ENCODE results near the gene TIMP4. TPM values are rescaled to one million over a fixed set of nuclear protein-coding genes. Genes with fewer than 3 reads are reported as not detected.

TIMP4 gene
- polyA plus RNA-seq, 1 of the 3 experiments (the other 2 are of a cell fraction): not detected

- Histone ChIP-seq H3K27ac (ENCODE audit: low read depth in 2 of 2, low read length in 1 of 2) (no peak overlapping the region), H4K20me1 (ENCODE audit: insufficient read depth) (no peaks in the 10 kb centered on the region), H3F3A (replicated peaks; ENCODE audit: insufficient read depth) (no peaks in the 10 kb centered on the region), H3K9me3 (no peaks in the 10 kb centered on the region), H3K36me3 (replicated peaks in 1 of 2; ENCODE audit: control insufficient read depth in 1 of 2, insufficient read depth in 2 of 2, low read length in 1 of 2) (no peaks in the 10 kb centered on the region), H3K4me1 (ENCODE audit: control insufficient read depth in 1 of 2, insufficient read depth in 2 of 2, low read depth in 1 of 2, low read length in 1 of 2) (no peaks in the 10 kb centered on the region), H2AFZ (ENCODE audit: low read depth) (no peak overlapping the region), H3K9ac (no peak overlapping the region), H3K9me2 (no peaks in the 10 kb centered on the region), H3K27me3 (ENCODE audit: insufficient read depth) (no peaks in the 10 kb centered on the region), H3K79me2 (ENCODE audit: insufficient read depth) (no peaks in the 10 kb centered on the region), H3K4me3 (ENCODE audit: low read depth in 2 of 2, low read length in 1 of 2) (no peak overlapping the region), H3K4me2 (no peak overlapping the region)
- POLR2A ChIA-PET: no interaction called here
- TF ChIP-seq FOXJ3 (CRISPR knock-in tag; IDR thresholded peaks at IDR 0.05) (no peak), MEF2A (IDR thresholded peaks at IDR 0.05; ENCODE audit: borderline replicate concordance, low read depth) (no peak), JUND (IDR thresholded peaks at IDR 0.05) (no peak), USF1 (IDR thresholded peaks at IDR 0.05; ENCODE audit: borderline replicate concordance, low read depth) (no peak), NRF1 (IDR thresholded peaks at IDR 0.05; ENCODE audit: low read depth, low read length) (no peak), MXI1 (IDR thresholded peaks at IDR 0.05; ENCODE audit: low read depth, low read length) (no peak), CHD2 (IDR thresholded peaks at IDR 0.05; ENCODE audit: low read length, partially characterized antibody) (no peak), FOXM1 (IDR thresholded peaks at IDR 0.05; ENCODE audit: low read depth) (no peak), EP300 (IDR thresholded peaks at IDR 0.05; ENCODE audit: borderline replicate concordance in 1 of 2, low read depth in 1 of 2, low read length in 1 of 2) (no peak)
- no peak for DNase-seq
- 55% methylated on average over 1 of the region's 2 CpGs for WGBS (ENCODE audit: low lambda C conversion rate)
- CTCF ChIA-PET: interaction anchor here (0.7 to 13.4 kb wide), 2 partner anchors 28 to 310 kb away, joined by 3 to 229 read pairs; no protein-coding TSS in a partner anchor
Observed at GRCh38 chr3:12170207-12170606, 11.5 kb upstream of the TIMP4 start.

- Histone ChIP-seq H2AFZ (ENCODE audit: low read depth) (no peak overlapping the region), H3K4me1 (ENCODE audit: control insufficient read depth in 1 of 2, insufficient read depth in 2 of 2, low read depth in 1 of 2, low read length in 1 of 2) (no peaks in the 10 kb centered on the region), H3K9ac (no peak overlapping the region), H3F3A (replicated peaks; ENCODE audit: insufficient read depth) (no peaks in the 10 kb centered on the region), H3K79me2 (ENCODE audit: insufficient read depth) (no peaks in the 10 kb centered on the region), H3K4me2 (no peak overlapping the region), H3K9me3 (no peaks in the 10 kb centered on the region), H3K27ac (ENCODE audit: low read depth in 2 of 2, low read length in 1 of 2) (no peak overlapping the region), H3K36me3 (replicated peaks in 1 of 2; ENCODE audit: control insufficient read depth in 1 of 2, insufficient read depth in 2 of 2, low read length in 1 of 2) (no peaks in the 10 kb centered on the region), H4K20me1 (ENCODE audit: insufficient read depth) (no peaks in the 10 kb centered on the region), H3K4me3 (ENCODE audit: low read depth in 2 of 2, low read length in 1 of 2) (no peak overlapping the region), H3K27me3 (ENCODE audit: insufficient read depth) (no peaks in the 10 kb centered on the region), H3K9me2 (no peaks in the 10 kb centered on the region)
- no peak for DNase-seq
- WGBS (ENCODE audit: low lambda C conversion rate): 28% methylated on average over 3 of the region's 4 CpGs
- POLR2A ChIA-PET: no interaction called here
- CTCF ChIA-PET: no interaction called here
- TF ChIP-seq TEAD4 (IDR thresholded peaks at IDR 0.05; ENCODE audit: borderline replicate concordance, insufficient read depth) (no peak), MAX (IDR thresholded peaks at IDR 0.05; ENCODE audit: low read depth) (no peak), CHD2 (IDR thresholded peaks at IDR 0.05; ENCODE audit: low read length, partially characterized antibody) (no peak), USF2 (IDR thresholded peaks at IDR 0.05; ENCODE audit: borderline replicate concordance, low read depth, low read length) (no peak), NRF1 (IDR thresholded peaks at IDR 0.05; ENCODE audit: low read depth, low read length) (no peak), TCF12 (IDR thresholded peaks at IDR 0.05) (no peak), JUND (IDR thresholded peaks at IDR 0.05) (no peak), SMC3 (IDR thresholded peaks at IDR 0.05; ENCODE audit: low read depth, low read length) (no peak), GATA2 (CRISPR knock-in tag; IDR thresholded peaks at IDR 0.05) (no peak), RXRA (IDR thresholded peaks at IDR 0.05; ENCODE audit: borderline replicate concordance, low read depth) (no peak), IRF3 (IDR thresholded peaks at IDR 0.05; ENCODE audit: low read depth, low read length) (no peak), USF1 (IDR thresholded peaks at IDR 0.05; ENCODE audit: borderline replicate concordance, low read depth) (no peak), RFX5 (IDR thresholded peaks at IDR 0.05; ENCODE audit: low read length) (no peak)
Observed at GRCh38 chr3:12165909-12166308, 7.2 kb upstream of the TIMP4 start.

Data from SK-N-SH (cell line).